Loucy (cell line): ENCODE data around the gene CD19.

Experiments used
- H2AFZ ChIP-seq: fragments of 200-600 bp; sonication (generic); 2 replicates; pipeline ENCODE4 v1.6.0; 2016; ENCODE audit warnings: antibody characterized with exemption, mild to moderate bottlenecking, low read length, moderate library complexity
- H3F3A ChIP-seq: fragments of 200-600 bp; 2 replicates; pipeline ENCODE4 v1.6.0; 2016; ENCODE audit warnings: antibody characterized with exemption, low read depth, mild to moderate bottlenecking
- H3K27me3 ChIP-seq: fragments of 200-600 bp; sonication (generic); 2 replicates; pipeline ENCODE4 v1.6.1; 2014; ENCODE audit warnings: low read length, mild to moderate bottlenecking; ENCODE audit not compliant: insufficient read depth, poor library complexity, severe bottlenecking
- H3K36me3 ChIP-seq: fragments of 200-600 bp; sonication (generic); 2 replicates; pipeline ENCODE4 v1.6.1; 2016; ENCODE audit warnings: low read length; ENCODE audit not compliant: insufficient read depth
- H3K4me1 ChIP-seq: fragments of 200-600 bp; sonication (generic); 2 replicates; pipeline ENCODE4 v1.5.1; 2014; ENCODE audit warnings: low read length, mild to moderate bottlenecking; ENCODE audit not compliant: insufficient read depth, poor library complexity, severe bottlenecking
- H3K4me2 ChIP-seq: fragments of 200-600 bp; sonication (generic); 2 replicates; pipeline ENCODE4 v1.6.0; 2014; ENCODE audit warnings: antibody characterized with exemption, low read length, low read depth, mild to moderate bottlenecking; ENCODE audit not compliant: poor library complexity, severe bottlenecking
- H3K4me3 ChIP-seq: fragments of 200-600 bp; sonication (generic); 2 replicates; pipeline ENCODE4 v1.5.1; 2014; ENCODE audit warnings: low read length, mild to moderate bottlenecking, mixed read lengths; ENCODE audit not compliant: poor library complexity, severe bottlenecking
- H3K79me2 ChIP-seq: fragments of 200-600 bp; sonication (generic); 2 replicates; pipeline ENCODE4 v1.6.1; 2014; ENCODE audit warnings: low read length; ENCODE audit not compliant: insufficient read depth
- H3K9ac ChIP-seq: fragments of 200-600 bp; sonication (generic); 2 replicates; pipeline ENCODE4 v1.6.0; 2014; ENCODE audit warnings: mild to moderate bottlenecking, low read depth, low read length, moderate library complexity; ENCODE audit not compliant: poor library complexity, severe bottlenecking
- H3K9me2 ChIP-seq: fragments of 200-600 bp; sonication (generic); replicated peaks from 2 replicates; pipeline ENCODE4 v1.6.1; 2016; ENCODE audit warnings: low read depth, low read length, mixed read lengths
- H3K9me3 ChIP-seq: fragments of 200-600 bp; sonication (generic); 2 replicates; pipeline ENCODE4 v1.6.1; 2014; ENCODE audit warnings: mild to moderate bottlenecking, antibody characterized with exemption, low read length, low read depth; ENCODE audit not compliant: insufficient read depth
- H4K20me1 ChIP-seq: fragments of 200-600 bp; sonication (generic); 2 replicates; pipeline ENCODE4 v1.6.0; 2014; ENCODE audit warnings: antibody characterized with exemption, low read length, mild to moderate bottlenecking; ENCODE audit not compliant: insufficient read depth, poor library complexity, severe bottlenecking
- EZH2phosphoT487 ChIP-seq: fragments of 200-600 bp; IDR thresholded peaks from 2 replicates; pipeline ENCODE4 v1.6.1; 2018; ENCODE audit warnings: antibody characterized with exemption, mild to moderate bottlenecking, moderate library complexity, borderline replicate concordance
- TF ChIP-seq, protein P1 (sequence below): fragments of 200-600 bp; sonication (generic); conservative IDR thresholded peaks from 2 replicates; pipeline ENCODE4 v1.5.1; 2014; ENCODE audit warnings: mild to moderate bottlenecking, antibody characterized with exemption, low read length

Gene CD19

GRCh38 chr16:28913946-28914724 is 17.6 kb upstream of the CD19 start:
- no peaks in the 10 kb centered on the region for H3K4me1 ChIP-seq
- no peaks in the 10 kb centered on the region for H3K79me2 ChIP-seq
- H3F3A ChIP-seq, result no peaks in the 10 kb centered on the region
- no peak overlapping the region for H3K4me2 ChIP-seq
- TF ChIP-seq EZH2phosphoT487, result no peak
- TF ChIP-seq, protein P1, sequence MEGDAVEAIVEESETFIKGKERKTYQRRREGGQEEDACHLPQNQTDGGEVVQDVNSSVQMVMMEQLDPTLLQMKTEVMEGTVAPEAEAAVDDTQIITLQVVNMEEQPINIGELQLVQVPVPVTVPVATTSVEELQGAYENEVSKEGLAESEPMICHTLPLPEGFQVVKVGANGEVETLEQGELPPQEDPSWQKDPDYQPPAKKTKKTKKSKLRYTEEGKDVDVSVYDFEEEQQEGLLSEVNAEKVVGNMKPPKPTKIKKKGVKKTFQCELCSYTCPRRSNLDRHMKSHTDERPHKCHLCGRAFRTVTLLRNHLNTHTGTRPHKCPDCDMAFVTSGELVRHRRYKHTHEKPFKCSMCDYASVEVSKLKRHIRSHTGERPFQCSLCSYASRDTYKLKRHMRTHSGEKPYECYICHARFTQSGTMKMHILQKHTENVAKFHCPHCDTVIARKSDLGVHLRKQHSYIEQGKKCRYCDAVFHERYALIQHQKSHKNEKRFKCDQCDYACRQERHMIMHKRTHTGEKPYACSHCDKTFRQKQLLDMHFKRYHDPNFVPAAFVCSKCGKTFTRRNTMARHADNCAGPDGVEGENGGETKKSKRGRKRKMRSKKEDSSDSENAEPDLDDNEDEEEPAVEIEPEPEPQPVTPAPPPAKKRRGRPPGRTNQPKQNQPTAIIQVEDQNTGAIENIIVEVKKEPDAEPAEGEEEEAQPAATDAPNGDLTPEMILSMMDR, result no peak
- peaks cover 4% of the 10 kb centered on the region; the same call in 1 of the 2 replicates for H3K36me3 ChIP-seq
- H3K27me3 ChIP-seq, result no peaks in the 10 kb centered on the region
- H3K9me2 ChIP-seq, result no peaks in the 10 kb centered on the region
- H3K4me3 ChIP-seq, result no peak overlapping the region
- no peaks in the 10 kb centered on the region for H4K20me1 ChIP-seq
- H3K9me3 ChIP-seq, result no peaks in the 10 kb centered on the region
- H3K9ac ChIP-seq, result no peak overlapping the region
- no peak overlapping the region for H2AFZ ChIP-seq

DNA sequence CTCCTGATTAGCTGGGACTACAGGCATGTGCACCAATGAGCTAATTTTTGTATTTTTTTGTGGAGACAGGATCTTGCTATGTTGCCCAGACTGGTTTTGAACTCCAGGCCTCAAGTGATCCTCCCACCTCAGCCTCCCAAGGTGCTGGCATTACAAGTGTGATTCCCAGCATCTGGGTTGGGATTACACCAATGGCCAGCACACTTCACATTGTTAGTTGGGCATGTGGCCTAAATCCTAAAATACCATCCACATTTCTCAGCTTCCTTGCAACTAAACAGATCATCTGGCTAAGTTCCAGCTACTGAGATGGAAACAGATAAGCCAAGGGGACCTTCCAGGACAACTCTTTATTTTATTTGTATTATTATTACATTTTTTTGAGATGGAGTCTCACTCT is 16.6 kb upstream of the CD19 start:
- H3F3A ChIP-seq, result no peaks in the 10 kb centered on the region
- TF ChIP-seq EZH2phosphoT487, result no peak
- TF ChIP-seq, protein P1, result no peak
- H3K9ac ChIP-seq, result no peak overlapping the region
- H3K36me3 ChIP-seq, result peaks cover 8% of the 10 kb centered on the region; the same call in 1 of the 2 replicates
- no peak overlapping the region for H2AFZ ChIP-seq
- H3K27me3 ChIP-seq, result no peaks in the 10 kb centered on the region
- no peak overlapping the region for H3K4me3 ChIP-seq
- H3K9me3 ChIP-seq, result no peaks in the 10 kb centered on the region
- H3K79me2 ChIP-seq, result no peaks in the 10 kb centered on the region
- no peak overlapping the region for H3K4me2 ChIP-seq
- H4K20me1 ChIP-seq, result no peaks in the 10 kb centered on the region
- H3K9me2 ChIP-seq, result no peaks in the 10 kb centered on the region
- H3K4me1 ChIP-seq, result no peaks in the 10 kb centered on the region

GRCh38 chr16:28917095-28917494 is 14.7 kb upstream of the CD19 start:
- H3K79me2 ChIP-seq, result no peaks in the 10 kb centered on the region
- H3K36me3 ChIP-seq, result peaks cover 8% of the 10 kb centered on the region; the same call in 1 of the 2 replicates
- no peaks in the 10 kb centered on the region for H3K9me2 ChIP-seq
- no peaks in the 10 kb centered on the region for H3K27me3 ChIP-seq
- no peaks in the 10 kb centered on the region for H4K20me1 ChIP-seq
- H3K9me3 ChIP-seq, result no peaks in the 10 kb centered on the region
- no peak overlapping the region for H3K4me2 ChIP-seq
- H3K9ac ChIP-seq, result no peak overlapping the region
- H3F3A ChIP-seq, result no peaks in the 10 kb centered on the region
- H3K4me3 ChIP-seq, result no peak overlapping the region
- no peak for TF ChIP-seq EZH2phosphoT487
- TF ChIP-seq, protein P1, result no peak
- H2AFZ ChIP-seq, result no peak overlapping the region
- H3K4me1 ChIP-seq, result no peaks in the 10 kb centered on the region
